GM23338 (cell line): Measurements from ENCODE around the gene ZNF511. TPM values are rescaled to one million over a fixed set of nuclear protein-coding genes. Genes with fewer than 3 reads are reported as not detected.

Source experiments
- NANOG ChIP-seq: IDR thresholded peaks from 2 replicates; pipeline ENCODE4 v1.6.1; 2016; ENCODE audit warnings: antibody characterized with exemption, borderline replicate concordance
- REST ChIP-seq: IDR thresholded peaks from one replicate; pipeline ENCODE4 v1.6.1; 2018; ENCODE audit warnings: antibody characterized with exemption; ENCODE audit not compliant: unreplicated experiment
- STAT1 ChIP-seq: IDR thresholded peaks from one replicate; pipeline ENCODE4 v1.6.1; 2016; ENCODE audit warnings: antibody characterized with exemption; ENCODE audit not compliant: unreplicated experiment
- ZNF462 ChIP-seq: fragments of 250-450 bp; sonication (Bioruptor Pico); IDR thresholded peaks from 2 replicates; pipeline ENCODE4 v1.5.0; 2020; ENCODE audit warnings: mild to moderate bottlenecking, moderate library complexity
- polyA plus RNA-seq: library from polyadenylated mRNA; unstranded; fragments of >200 nt; fragmentation: Nextera tagmentation; extraction: Ambion mirVana; gene quantifications from 2 replicates; pipeline ENCODE4 v1.2.1, GENCODE V29; 2016
- total RNA-seq: library from RNA; depleted of rRNA; stranded (reverse); fragments of >200 nt; shearing (Covaris generic); gene quantifications from 2 replicates; pipeline ENCODE4 v1.2.3, GENCODE V29; 2014

The ZNF511 gene
- total and polyA plus RNA-seq, 2 experiments from 2014 or later: 41.3 to 104 TPM

GRCh38 chr10:133356549-133357284, 48.0 kb downstream of the ZNF511 start (continued):
- TF ChIP-seq ZNF462 (CRISPR knock-in tag): no peak
- no peak for TF ChIP-seq NANOG
- TF ChIP-seq STAT1: no peak
- no peak for TF ChIP-seq REST
